Pancreas (tissue), 10 donors: ENCODE results near the gene MMS19. TPM values are rescaled to one million over a fixed set of nuclear protein-coding genes. Genes with fewer than 3 reads are reported as not detected.

Experiments
- ATAC-seq, 4 donors: fragments of 200-7000 bp; cut with Tn5 transposase; one replicate each; pipeline versions ENCODE4 v1.8.0 to v1.9.1; 2020; ENCODE audit warnings: mild to moderate bottlenecking in 4 of 4, moderate library complexity in 4 of 4
- DNase-seq, 6 donors: peaks; one replicate each; pipeline ENCODE4 v3.0.0-alpha.2; 2020
- FAIRE-seq: peaks from 2 replicates; lab custom pipeline; 2012; peaks lifted over from hg19 to GRCh38; lab: Jason Lieb, UNC
- H3K27ac ChIP-seq, 4 donors: fragments of 200-600 bp; sonication (generic); 1 replicate in 3 of 4; 2 replicates in 1 of 4; pipeline versions ENCODE4 v1.5.0 to v1.8.0; 2020
- H3K27me3 ChIP-seq, 4 donors: fragments of 200-600 bp; one replicate each; pipeline ENCODE4 v1.8.0; 2021
- H3K36me3 ChIP-seq, 3 donors: fragments of 200-600 bp; sonication (generic) in 1 of 3; one replicate each; pipeline versions ENCODE4 v1.5.0 to v1.8.0; 2020 to 2021
- H3K4me1 ChIP-seq, 3 donors: fragments of 200-600 bp; one replicate each; pipeline ENCODE4 v1.8.0; 2021
- H3K4me3 ChIP-seq, 4 donors: fragments of 200-600 bp; sonication (generic) in 2 of 4; one replicate each; pipeline versions ENCODE4 v1.5.0 to v1.8.0; 2020 to 2021
- H3K9me3 ChIP-seq, 4 donors: fragments of 200-600 bp; one replicate each; pipeline ENCODE4 v1.8.0; 2021
- CTCF ChIP-seq, 4 donors: fragments of 200-600 bp; sonication (generic) in 3 of 4; IDR thresholded peaks; one replicate each; pipeline versions ENCODE4 v1.5.0 to v1.8.0; 2021; ENCODE audit warnings: antibody characterized with exemption in 4 of 4
- WGBS, 2 donors: extraction: QIAGEN DNeasy Blood & Tissue Kit; methylation state at CpG; one replicate each; pipeline ENCODE4 v1.1.7; 2013; 5-methylcytosine and 5-hydroxymethylcytosine counted together
- intact Hi-C, 3 donors: fragments of 100-400 bp; cut with DNase I; formaldehyde crosslinking; loops; one replicate each; pipeline versions ENCODE4 v1.11.1 to v1.14.2; 2022
- polyA plus RNA-seq, 2 donors: library from polyadenylated mRNA; stranded (reverse); fragments of 200-250 nt; gene quantifications; one replicate each; pipeline ENCODE4 v1.2.3, GENCODE V29; 2013
- total RNA-seq, 6 donors: library from RNA; stranded (reverse); fragmentation: NEBNext Ultra II Directional in 4 of 6; extraction: Animal tissue kit (Norgen Biotek cat#: 25700) in 4 of 6; gene quantifications; one replicate each; pipeline versions ENCODE4 v1.2.1 to v1.2.4, GENCODE V29; 2021 to 2023
- donor health status: healthy with polysubstance abuse.
- donor health status: DM: no; HTN: no; CAD: no; lungs with moderate emphysema.
- donor health status: DM: no; HTN: no; CAD: no.
- donor health status: control.
- donor health status: control.
- donor health status: Bipolar disorder and iron deficiency.
- donor health status: DM: yes; HTN: yes; CAD: no.
- donor health status: DM: no; HTN: no; CAD: no.
- donor health status: DM: no; HTN: no; CAD: no.
- donor health status: DM: yes; HTN: yes; CAD: no.

MMS19 gene
- total and polyA plus RNA-seq, 8 donors: 18.0 to 65.7 (median 24.6) TPM

- Histone ChIP-seq H3K27ac (no peak overlapping the region), H3K36me3 (peaks cover 14 to 72% (median 41%) of the 10 kb centered on the region in 3 donors), H3K4me3 (no peak overlapping the region), H3K9me3 (no peaks in the 10 kb centered on the region), H3K4me1 (peaks cover 0 to 2% (median 0%) of the 10 kb centered on the region in 3 donors), H3K27me3 (no peaks in the 10 kb centered on the region)
- DNase-seq (no peak), ATAC-seq (no peak), FAIRE-seq (no peak)
- no peak for TF ChIP-seq CTCF (IDR thresholded peaks at IDR 0.05)
- WGBS, 2 donors: 94 to 97% methylated on average over 7 of the region's 7 CpGs
- intact Hi-C loops: loop anchor here in 1 of 3 donors (10.0 kb wide), 1 partner anchor 86 kb away; no protein-coding TSS in a partner anchor
Observed at GRCh38 chr10:97459111-97459510, 39.1 kb downstream of the MMS19 start.

- DNase-seq (no peak), FAIRE-seq (no peak), ATAC-seq (no peak)
- intact Hi-C loops: loop anchor here in 1 of 3 donors (10.0 kb wide), 1 partner anchor 88 kb away; no protein-coding TSS in a partner anchor
- no peak for TF ChIP-seq CTCF (IDR thresholded peaks at IDR 0.05)
- Histone ChIP-seq H3K4me1 (no peaks in the 10 kb centered on the region), H3K4me3 (no peak overlapping the region), H3K27ac (no peak overlapping the region), H3K9me3 (no peaks in the 10 kb centered on the region), H3K36me3 (peaks cover 14 to 56% (median 29%) of the 10 kb centered on the region in 3 donors), H3K27me3 (no peaks in the 10 kb centered on the region)
- 75 to 82% methylated on average over 3 of the region's 3 CpGs for WGBS, 2 donors
Observed at GRCh38 chr10:97456686-97457065, 41.5 kb downstream of the MMS19 start.

- intact Hi-C loops: loop anchor here in 1 of 3 donors (10.0 kb wide), 1 partner anchor 89 kb away; no protein-coding TSS in a partner anchor
- Histone ChIP-seq H3K36me3 (peaks cover 14 to 50% (median 24%) of the 10 kb centered on the region in 3 donors), H3K27me3 (no peaks in the 10 kb centered on the region), H3K9me3 (no peaks in the 10 kb centered on the region), H3K4me1 (no peaks in the 10 kb centered on the region), H3K27ac (no peak overlapping the region), H3K4me3 (no peak overlapping the region)
- no peak for TF ChIP-seq CTCF (IDR thresholded peaks at IDR 0.05)
- no peak for FAIRE-seq
- no peak for DNase-seq
- no peak for ATAC-seq
- WGBS, 2 donors: 62 to 85% methylated on average over 5 of the region's 5 CpGs
Observed at GRCh38 chr10:97456034-97456685, 42.1 kb downstream of the MMS19 start.

GRCh38 chr10:97454330-97455036, 43.7 kb downstream of the MMS19 start:
- Histone ChIP-seq H3K27ac (no peak overlapping the region), H3K4me3 (no peak overlapping the region), H3K4me1 (no peaks in the 10 kb centered on the region), H3K9me3 (no peaks in the 10 kb centered on the region), H3K36me3 (peaks cover 8 to 34% (median 19%) of the 10 kb centered on the region in 3 donors), H3K27me3 (no peaks in the 10 kb centered on the region)
- DNase-seq (peak in 1 of 6 donors; percentile 33), ATAC-seq (peak; percentile 23 to 65 (median 58)), FAIRE-seq (no peak)
- intact Hi-C loops: loop anchor here in 1 of 3 donors (10.0 kb wide), 1 partner anchor 90 kb away; no protein-coding TSS in a partner anchor
- WGBS, 2 donors: 58 to 60% methylated on average over 3 of the region's 3 CpGs
- TF ChIP-seq CTCF (IDR thresholded peaks at IDR 0.05): no peak
